ENCODE measurements around the gene ARPC5L.

The ARPC5L gene

DNA sequence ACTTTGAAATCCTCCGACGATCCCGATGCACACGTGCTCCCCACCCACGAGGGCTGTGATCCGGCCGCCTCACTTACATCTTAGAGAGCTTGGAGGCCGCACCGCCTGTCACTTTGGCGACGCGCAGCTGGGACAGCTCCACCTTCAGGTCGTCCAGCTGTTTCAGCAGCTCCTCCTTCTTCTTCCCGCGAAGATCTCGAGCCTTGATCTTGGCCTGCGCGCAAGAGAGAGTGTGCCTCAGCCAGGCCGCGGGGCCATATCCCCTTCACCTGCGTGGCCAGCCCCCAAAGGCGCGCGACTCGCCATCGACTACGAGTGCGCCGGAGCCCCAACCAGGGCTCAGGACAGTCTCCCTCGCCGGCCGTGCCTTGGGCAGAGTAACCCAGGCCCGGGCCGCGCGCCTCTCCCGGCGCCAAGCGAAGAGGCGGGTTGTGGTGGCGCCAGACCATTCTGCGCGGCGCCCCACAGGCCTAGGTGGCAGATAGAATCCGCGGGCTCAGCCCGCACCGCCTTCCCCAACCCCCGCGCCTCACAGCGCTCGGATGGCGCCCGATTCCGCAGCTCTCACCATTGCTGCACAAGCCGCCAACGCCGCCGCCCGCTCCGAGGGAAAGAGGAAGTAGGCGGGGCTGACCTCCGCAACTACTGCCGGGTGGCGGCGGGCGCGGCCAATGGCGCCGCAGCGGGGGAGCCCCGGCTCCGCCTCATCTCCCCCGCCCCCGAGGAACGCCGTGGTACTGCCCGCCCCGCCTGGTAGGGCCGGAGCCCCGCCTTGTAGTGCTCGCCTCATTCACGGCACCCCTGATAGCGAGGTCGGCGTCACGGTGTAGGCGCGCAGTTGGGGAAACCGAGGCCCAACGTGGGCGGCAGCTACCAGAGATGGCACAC, at the start of gene ARPC5L, which contains the start of gene RPL35:
Gene ARPC5L (plus strand): TSS at position 789 of the 888 bp plus-strand sequence. CDS start 7,161 bp downstream, outside the sequence.
Gene RPL35 (minus strand): TSS at position 616 of the 888 bp plus-strand sequence. CDS start 45 bp downstream, at position 571.
- POLR2A ChIA-PET: interaction anchor here (0.6 to 1.8 kb wide), 16 partner anchors 8 to 370 kb away, joined by 3 to 7 read pairs (median 4); partner anchors contain the start of genes NR6A1 and WDR38
- TF ChIP-seq, protein P1, sequence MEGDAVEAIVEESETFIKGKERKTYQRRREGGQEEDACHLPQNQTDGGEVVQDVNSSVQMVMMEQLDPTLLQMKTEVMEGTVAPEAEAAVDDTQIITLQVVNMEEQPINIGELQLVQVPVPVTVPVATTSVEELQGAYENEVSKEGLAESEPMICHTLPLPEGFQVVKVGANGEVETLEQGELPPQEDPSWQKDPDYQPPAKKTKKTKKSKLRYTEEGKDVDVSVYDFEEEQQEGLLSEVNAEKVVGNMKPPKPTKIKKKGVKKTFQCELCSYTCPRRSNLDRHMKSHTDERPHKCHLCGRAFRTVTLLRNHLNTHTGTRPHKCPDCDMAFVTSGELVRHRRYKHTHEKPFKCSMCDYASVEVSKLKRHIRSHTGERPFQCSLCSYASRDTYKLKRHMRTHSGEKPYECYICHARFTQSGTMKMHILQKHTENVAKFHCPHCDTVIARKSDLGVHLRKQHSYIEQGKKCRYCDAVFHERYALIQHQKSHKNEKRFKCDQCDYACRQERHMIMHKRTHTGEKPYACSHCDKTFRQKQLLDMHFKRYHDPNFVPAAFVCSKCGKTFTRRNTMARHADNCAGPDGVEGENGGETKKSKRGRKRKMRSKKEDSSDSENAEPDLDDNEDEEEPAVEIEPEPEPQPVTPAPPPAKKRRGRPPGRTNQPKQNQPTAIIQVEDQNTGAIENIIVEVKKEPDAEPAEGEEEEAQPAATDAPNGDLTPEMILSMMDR (IDR thresholded peaks at IDR 0.05; ENCODE audit: insufficient read depth, low read length, missing control alignments): no peak
- CTCF ChIA-PET: interaction anchor here (0.6 to 42.1 kb wide), 14 partner anchors 9 to 514 kb away, joined by 3 to 2098 read pairs (median 4); partner anchors contain the start of genes NR6A1, OLFML2A and WDR38
- no peak for DNase-seq (ENCODE audit: low read depth, low spot score)
- peak within 1 kb of the TSS; percentile 80 for H3K4me3 ChIP-seq (ENCODE audit: low read depth, low read length)

DNA sequence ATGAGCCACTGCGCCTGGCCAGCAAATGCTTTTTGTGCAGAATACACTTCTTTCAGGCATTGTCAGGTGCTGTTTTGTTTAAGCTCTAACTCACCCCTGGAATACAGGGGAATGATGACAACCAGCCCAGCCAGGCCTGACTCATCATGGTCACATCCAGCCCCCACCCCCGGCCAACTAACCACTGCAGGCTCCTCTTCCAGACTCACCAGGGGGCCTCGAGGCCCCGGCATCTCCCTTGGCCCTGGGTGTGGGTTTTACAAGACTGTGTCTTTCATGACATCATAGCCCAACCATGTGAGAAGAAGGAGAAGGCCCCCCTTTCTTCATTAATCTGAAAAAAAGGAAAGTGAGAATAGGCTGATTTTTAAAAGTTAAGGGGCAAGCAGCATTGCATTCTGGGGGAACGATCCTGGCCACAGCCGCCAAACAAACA, 49.5 kb upstream of the ARPC5L start:
- peak; percentile 92 for DNase-seq (ENCODE audit: low read depth, low spot score)
- TF ChIP-seq, protein P1 (IDR thresholded peaks at IDR 0.05; ENCODE audit: insufficient read depth, low read length, missing control alignments): peak; percentile 15
- ChIA-PET POLR2A (interaction anchor here (0.8 kb wide), 1 partner anchor 50 kb away, joined by 3 read pairs; no protein-coding TSS in a partner anchor), CTCF (interaction anchor here (1.1 to 8.5 kb wide), 7 partner anchors 11 to 41 kb away, joined by 3 to 85 read pairs (median 7); partner anchors contain the start of genes NR6A1, OLFML2A and WDR38)
- no peak overlapping the region for H3K4me3 ChIP-seq (ENCODE audit: low read depth, low read length)

DNA sequence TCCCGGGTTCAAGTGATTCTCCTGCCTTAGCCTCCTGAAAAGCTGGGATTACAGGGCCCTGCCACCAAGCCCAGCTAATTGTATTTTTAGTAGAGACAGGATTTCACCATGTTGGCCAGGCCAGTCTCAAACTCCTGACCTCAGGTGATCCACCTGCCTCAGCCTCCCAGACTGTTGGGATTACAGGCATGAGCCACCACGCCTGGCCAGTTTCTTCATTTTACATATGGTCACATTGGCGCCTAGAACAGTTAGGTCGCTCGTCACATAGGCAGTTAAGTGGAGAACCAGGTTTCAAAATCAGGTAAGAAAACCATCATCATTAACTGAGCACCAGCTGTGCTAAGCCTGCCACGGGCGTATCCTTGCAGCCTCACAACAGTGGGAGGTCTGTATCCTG, 48.9 kb upstream of the ARPC5L start:
- no peak for DNase-seq (ENCODE audit: low read depth, low spot score)
- no peak overlapping the region for H3K4me3 ChIP-seq (ENCODE audit: low read depth, low read length)
- CTCF ChIA-PET: interaction anchor here (1.4 to 8.5 kb wide), 6 partner anchors 17 to 43 kb away, joined by 4 to 85 read pairs (median 10); partner anchors contain the start of genes NR6A1 and WDR38
- POLR2A ChIA-PET: no interaction called here
- TF ChIP-seq, protein P1 (IDR thresholded peaks at IDR 0.05; ENCODE audit: insufficient read depth, low read length, missing control alignments): no peak

DNA sequence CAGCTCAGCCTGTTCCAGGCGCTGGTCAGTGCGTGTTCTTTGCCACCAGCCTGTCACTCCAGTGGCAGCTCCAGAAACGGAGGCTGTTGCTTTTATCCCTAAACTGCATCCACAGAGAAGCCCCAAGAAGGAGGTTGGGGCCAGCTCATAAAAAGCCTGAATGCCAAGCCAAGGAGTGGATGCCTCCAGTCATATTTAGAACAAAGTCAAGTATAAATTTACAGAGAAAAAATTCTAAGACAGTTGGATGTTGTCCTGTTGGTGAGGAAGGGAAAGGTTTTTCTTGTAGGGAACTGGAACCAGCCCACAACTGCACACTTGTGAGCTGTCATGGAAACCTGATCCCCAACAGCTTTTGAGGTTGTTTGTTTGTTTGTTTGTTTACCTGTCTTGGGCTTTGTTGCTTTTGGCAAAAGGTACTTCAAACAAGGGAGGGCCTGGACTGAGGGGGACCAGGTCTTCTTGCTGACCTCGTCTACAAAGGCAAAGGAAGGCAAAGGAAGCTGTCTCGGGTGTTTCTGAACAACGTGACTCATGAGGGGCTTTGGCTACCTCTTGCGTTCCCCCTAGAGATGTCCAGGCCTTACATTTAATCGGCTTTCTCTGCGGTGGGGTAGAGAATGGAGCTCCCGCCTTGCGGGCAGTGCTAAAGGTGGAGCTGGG, 48.3 kb upstream of the ARPC5L start:
- POLR2A ChIA-PET: no interaction called here
- CTCF ChIA-PET: interaction anchor here (0.7 to 8.5 kb wide), 9 partner anchors 13 to 42 kb away, joined by 3 to 85 read pairs (median 5); partner anchors contain the start of genes NR6A1 and WDR38
- no peak overlapping the region for H3K4me3 ChIP-seq (ENCODE audit: low read depth, low read length)
- TF ChIP-seq, protein P1 (IDR thresholded peaks at IDR 0.05; ENCODE audit: insufficient read depth, low read length, missing control alignments): no peak
- no peak for DNase-seq (ENCODE audit: low read depth, low spot score)

DNA sequence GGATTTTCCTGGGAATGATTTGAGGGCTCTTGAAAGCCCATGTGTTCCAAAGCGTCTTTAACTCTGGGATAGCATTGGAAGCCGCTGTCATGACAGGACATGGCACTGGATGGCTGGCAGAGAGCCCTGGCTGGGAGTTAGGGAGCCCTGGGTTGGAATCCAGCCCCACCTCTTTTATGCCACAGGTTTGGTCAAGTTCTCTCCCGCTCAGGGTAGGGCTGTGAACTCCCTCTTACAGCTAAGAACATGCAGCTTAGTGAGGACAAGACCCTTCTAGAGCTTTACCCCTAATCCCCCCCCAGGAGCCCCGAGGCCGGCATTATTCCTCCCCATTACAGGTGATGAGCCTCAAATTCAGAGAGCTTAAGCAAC, 47.8 kb upstream of the ARPC5L start:
- ChIA-PET CTCF (interaction anchor here (0.7 to 8.5 kb wide), 8 partner anchors 14 to 42 kb away, joined by 3 to 85 read pairs (median 4); partner anchors contain the start of genes NR6A1 and WDR38), POLR2A (no interaction called here)
- no peak for DNase-seq (ENCODE audit: low read depth, low spot score)
- no peak overlapping the region for H3K4me3 ChIP-seq (ENCODE audit: low read depth, low read length)
- TF ChIP-seq, protein P1 (IDR thresholded peaks at IDR 0.05; ENCODE audit: insufficient read depth, low read length, missing control alignments): no peak
